ENCODE data around the gene PFN1.

GRCh38 chr17:4944554-4945175, 3.7 kb downstream of the PFN1 start:
- no peak for TF ChIP-seq EZH2 (optimal IDR thresholded peaks at IDR 0.05; ENCODE audit: low read depth, low read length)
- TF ChIP-seq, protein P1, sequence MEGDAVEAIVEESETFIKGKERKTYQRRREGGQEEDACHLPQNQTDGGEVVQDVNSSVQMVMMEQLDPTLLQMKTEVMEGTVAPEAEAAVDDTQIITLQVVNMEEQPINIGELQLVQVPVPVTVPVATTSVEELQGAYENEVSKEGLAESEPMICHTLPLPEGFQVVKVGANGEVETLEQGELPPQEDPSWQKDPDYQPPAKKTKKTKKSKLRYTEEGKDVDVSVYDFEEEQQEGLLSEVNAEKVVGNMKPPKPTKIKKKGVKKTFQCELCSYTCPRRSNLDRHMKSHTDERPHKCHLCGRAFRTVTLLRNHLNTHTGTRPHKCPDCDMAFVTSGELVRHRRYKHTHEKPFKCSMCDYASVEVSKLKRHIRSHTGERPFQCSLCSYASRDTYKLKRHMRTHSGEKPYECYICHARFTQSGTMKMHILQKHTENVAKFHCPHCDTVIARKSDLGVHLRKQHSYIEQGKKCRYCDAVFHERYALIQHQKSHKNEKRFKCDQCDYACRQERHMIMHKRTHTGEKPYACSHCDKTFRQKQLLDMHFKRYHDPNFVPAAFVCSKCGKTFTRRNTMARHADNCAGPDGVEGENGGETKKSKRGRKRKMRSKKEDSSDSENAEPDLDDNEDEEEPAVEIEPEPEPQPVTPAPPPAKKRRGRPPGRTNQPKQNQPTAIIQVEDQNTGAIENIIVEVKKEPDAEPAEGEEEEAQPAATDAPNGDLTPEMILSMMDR (IDR thresholded peaks at IDR 0.05; ENCODE audit: low read length), result no peak
- no peak for TF ChIP-seq EZH2phosphoT487 (IDR thresholded peaks at IDR 0.05; ENCODE audit: low read length)

Data from MM.1S (cell line).